Activated CD4-positive, alpha-beta T cell treated with anti-CD3 and anti-CD28 coated beads, Interleukin-10, Interleukin-2, amounts not matched to agents 100 ng/mL and 50 ng/mL, durations not matched to agents 16 hours and 8 hours (primary cell): Measurements from ENCODE around the gene MMEL1.
"Not testable (repeated sequence)": the region's sequence is repeated elsewhere in the genome, so short reads cannot be mapped to it uniquely, and the experiment has no call there.

Source experiments
- DNase-seq: peaks from one replicate; pipeline ENCODE4 v3.0.0-alpha.2; 2020

MMEL1 gene

GRCh38 chr1:2628191-2628932, 4.5 kb downstream of the MMEL1 start:
- no peak for DNase-seq

- no peak for DNase-seq
These were observed 5.1 kb downstream of the MMEL1 start for GRCh38 chr1:2627746-2628145.

- not testable (repeated sequence) for DNase-seq
These were observed 7.1 kb downstream of the MMEL1 start for GRCh38 chr1:2625748-2626147.

- no peak for DNase-seq
These were observed 7.5 kb downstream of the MMEL1 start for GRCh38 chr1:2625311-2625710.

GRCh38 chr1:2624735-2625300, 8.0 kb downstream of the MMEL1 start:
- no peak for DNase-seq

GRCh38 chr1:2623571-2624337, 9.1 kb downstream of the MMEL1 start:
- no peak for DNase-seq

GRCh38 chr1:2617971-2618470, 14.8 kb downstream of the MMEL1 start:
- no peak for DNase-seq

- DNase-seq = no peak
These were observed 18.7 kb downstream of the MMEL1 start for GRCh38 chr1:2614145-2614544.

GRCh38 chr1:2612591-2613365, 20.0 kb downstream of the MMEL1 start:
- DNase-seq = no peak

GRCh38 chr1:2611621-2612437, 21.0 kb downstream of the MMEL1 start:
- DNase-seq = no peak

GRCh38 chr1:2611031-2611501, 21.8 kb downstream of the MMEL1 start:
- DNase-seq = no peak

- no peak for DNase-seq
These were observed 22.5 kb downstream of the MMEL1 start for GRCh38 chr1:2610036-2610959.

GRCh38 chr1:2609319-2610035, 23.3 kb downstream of the MMEL1 start:
- DNase-seq = no peak

GRCh38 chr1:2607641-2608091, 25.1 kb downstream of the MMEL1 start:
- no peak for DNase-seq

- DNase-seq = no peak
These were observed 25.8 kb downstream of the MMEL1 start for GRCh38 chr1:2606881-2607621.

- no peak for DNase-seq
These were observed 26.4 kb downstream of the MMEL1 start for GRCh38 chr1:2606396-2606880.

GRCh38 chr1:2605509-2606395, 27.1 kb downstream of the MMEL1 start:
- DNase-seq = no peak
